ENCODE results near the gene KCNQ1.

Gene KCNQ1

DNA sequence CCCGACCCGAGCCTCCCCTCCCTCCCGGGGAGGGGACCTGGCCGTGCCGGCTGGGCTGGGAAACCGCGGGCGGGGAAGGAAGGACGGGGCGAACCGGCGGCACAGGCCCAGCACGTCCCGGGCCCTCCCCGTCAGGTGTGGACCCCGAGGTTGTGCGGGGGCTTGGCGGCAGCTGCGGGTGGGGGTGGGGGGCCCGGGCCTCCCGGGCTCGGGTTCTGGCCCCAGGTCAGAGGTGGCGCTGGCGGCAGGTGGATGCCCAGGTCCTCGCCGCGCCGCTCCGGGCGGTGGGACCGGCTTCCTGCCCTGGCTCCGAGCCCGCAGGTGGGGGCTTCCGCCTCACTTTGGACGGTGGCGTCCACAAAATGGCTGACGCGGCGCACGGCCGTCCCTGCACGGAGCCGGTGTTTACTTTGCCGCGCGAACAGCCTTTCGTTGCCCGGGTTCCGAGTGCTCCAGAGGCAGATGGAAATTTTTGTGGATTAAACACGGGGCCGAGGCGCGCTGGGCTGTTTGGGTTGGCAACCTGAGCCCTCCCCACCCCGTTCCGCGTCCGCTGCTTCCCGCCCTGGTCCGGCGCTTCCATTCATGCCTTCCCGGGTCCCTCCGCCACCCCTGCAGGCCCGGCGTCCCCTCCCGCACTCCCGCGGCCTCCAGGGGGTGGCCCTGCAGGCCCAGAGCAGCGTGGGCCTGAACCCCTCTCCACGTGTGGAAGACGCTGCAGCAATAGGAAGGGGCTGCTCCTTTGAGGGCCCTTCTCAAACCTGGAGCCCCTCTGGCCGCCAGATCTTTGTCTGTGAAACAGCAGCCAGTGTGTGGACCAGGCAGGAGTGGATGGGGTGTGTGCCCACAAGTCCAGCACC is 346.9 kb downstream of the KCNQ1 start:
- no peak for DNase-seq

DNA sequence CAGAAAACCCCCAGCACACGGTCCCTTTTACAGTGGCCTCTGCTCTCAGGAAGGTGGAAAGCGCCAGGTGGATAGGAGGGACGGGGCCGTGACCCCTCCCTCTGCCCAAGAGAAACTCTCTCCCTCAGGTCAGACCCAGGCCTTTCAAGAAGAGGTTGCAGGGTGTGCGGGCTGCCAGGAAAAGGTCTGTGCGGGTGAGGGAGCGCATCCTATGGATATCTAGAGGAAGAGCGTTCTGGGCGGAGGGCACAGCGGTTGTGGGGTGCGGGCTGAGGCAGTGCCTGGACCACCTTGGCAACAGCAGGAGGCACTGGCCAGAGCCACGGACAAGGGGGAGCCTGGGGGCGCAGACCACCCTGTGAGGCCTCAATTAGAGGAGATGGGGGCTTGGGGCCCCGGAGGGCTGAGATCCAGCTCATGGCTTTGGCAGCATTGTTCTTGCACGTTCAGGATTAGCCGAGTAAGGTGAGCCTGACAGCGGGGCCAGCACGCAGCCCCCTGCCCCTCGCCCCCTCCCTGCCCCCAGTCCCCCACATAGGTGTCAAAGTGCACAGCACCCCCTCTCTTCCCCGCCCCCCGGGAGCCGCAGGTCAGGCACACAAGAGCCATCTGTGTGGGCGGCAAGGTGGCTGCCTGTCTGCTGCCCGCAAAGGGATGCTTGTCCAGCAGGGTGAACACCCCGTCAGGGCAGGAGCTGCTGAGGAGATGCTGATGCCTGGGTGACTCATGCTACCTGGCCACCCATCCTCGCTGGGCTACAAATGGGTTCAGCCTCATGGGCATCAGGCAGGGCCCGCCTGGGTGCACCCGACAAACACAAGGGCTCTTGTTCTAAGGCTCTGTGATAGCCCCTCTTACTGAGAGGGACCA is 347.8 kb downstream of the KCNQ1 start:
- no peak for DNase-seq

DNA sequence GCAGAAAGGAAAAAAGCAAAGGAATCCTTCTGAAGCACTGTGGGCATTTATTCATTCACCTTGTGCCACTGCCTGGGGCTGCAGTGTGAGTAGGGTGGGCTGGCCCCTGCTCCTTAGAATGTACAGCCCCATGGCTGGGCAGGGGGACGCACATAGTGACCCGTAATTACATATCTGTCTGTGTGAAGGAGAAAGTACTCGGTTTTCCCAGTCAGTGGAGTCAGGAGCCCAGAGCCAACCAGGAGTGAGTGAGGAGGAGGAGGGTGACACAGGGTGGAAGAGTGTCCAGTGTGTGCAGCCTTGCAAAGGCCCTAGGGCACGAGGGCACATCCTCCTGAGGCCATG is 348.9 kb downstream of the KCNQ1 start:
- no peak for DNase-seq

DNA sequence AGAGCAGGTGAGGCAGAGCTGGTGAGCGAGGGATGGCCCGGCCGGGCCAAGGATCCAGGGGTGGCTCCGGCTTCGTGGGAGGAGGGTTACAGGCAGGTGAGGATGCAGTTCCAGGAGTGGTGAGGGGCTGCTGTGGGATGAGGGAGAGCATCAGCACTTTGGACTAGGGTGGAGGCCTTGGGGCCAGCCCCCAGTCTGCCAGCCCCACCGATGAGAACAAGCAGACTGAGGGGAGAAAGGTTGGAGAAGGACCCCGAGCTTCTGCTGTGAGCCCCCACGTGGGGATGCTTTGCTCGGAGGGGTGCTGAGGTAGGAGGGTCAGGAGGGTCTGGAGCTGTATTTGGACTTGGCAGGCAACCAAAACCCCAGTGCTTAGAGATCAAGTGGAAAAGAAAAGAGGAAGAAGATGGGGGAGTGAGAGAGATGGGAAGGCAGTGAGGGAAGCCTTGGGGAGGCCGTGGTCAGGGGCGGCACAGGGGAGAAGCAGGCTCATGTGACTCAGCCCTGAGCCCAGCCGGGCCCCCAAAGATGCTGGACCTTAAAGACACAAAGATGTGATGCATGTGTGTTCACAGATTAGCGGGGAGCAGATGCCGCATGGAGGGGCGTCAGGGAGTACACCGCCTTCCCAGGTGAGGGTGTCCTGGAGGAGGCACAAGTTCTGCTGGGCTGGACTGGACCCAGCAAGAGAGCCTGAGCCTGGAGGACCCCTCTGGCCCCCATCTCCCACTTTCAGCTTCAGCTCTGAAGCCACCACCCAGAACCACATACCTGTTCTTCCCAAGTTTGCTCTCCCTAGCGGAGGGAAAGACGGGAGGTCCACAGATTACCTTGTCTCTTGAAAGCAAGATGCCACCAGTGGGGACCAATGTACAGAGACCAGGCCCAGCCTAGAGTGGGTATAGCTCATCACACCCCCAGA is 349.5 kb downstream of the KCNQ1 start:
- no peak for DNase-seq

DNA sequence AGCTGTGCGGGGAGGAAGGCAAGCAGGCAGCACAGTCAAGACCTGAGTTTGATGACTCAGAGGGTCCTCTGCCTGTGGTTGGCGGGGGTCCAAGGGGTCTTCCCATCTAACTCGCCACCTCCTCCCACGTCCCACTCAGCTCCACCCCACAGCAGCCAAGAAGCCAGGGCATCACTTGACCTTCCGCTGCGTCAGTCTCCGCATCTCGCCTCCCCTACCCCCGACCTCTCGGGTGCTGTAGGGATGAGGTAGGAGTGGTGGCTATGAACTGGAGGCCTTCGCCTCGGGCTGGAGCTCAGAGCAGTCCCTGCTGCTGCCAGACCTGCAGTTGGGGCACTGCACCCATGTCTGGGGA is 350.1 kb downstream of the KCNQ1 start:
- no peak for DNase-seq

DNA sequence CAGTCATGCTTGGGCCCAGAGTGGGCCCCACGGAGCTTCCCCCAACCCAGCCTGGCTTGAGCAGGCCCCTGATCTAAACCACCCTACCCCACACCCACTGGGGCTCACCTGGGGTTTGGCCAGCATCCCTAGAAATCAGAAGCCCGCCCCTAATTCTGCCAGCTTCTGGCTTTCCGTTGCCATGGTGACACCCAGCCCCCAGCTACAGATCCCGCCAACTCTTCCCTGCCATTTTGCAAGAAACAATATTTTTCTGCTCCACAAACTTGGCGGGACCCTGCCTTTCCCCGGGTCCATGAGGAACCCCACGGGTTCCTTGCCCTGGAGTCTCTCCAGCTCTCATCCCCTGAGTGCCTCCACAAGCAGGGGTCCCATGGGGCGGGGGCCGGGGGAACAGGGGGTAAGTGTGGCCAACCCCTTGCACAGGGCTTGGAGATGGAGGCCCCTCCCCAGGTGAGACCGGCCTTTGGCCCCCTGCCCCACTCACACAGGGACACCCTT is 350.7 kb downstream of the KCNQ1 start:
- DNase-seq: no peak

DNA sequence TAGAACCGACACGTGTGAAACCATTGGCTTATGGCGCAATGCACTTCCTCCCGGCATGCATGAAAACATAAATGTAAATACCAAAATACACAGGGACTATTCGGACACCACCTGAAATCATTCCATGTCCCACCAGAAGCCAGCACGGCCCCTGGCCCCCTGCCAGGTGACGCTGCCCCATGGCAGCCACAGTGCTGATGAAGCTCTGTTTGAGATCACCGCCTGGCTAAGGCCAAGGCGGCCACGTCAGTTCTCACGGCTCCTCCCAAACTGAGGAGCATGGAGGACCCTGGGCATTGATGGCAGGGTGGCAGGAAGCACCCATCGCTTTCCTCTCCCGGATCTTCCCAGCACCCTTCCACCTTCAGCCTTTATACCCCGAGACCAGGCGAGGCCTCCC is 351.3 kb downstream of the KCNQ1 start:
- no peak for DNase-seq

DNA sequence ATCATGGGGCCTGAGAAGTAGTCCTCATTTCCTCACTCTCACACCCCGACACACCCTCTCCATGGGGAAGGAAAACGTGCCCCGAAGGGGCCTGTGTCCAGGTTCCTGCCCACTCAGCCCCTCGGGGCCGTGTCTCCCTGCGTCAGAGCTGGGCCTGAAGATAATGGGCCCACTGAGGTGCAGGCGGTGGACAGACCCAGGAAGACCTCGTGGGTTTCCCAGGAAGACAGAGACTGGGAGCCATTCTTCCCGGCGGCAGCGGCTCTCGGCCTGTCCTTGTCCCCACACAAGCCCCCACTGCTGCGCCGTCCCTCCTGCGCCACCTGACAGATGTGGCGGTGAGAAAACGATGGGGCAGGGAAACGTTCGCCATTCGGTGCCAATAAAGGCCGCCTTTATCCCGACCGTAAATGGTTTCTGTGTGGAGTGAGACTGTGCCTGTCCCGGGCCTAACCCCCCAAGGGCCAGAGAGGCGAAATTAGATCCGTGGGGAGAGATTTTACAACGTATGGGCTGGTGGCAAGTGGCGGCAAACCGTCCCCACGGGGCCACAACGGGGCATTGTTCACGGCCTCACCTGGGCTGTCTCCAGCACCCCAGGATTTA is 351.8 kb downstream of the KCNQ1 start:
- no peak for DNase-seq

DNA sequence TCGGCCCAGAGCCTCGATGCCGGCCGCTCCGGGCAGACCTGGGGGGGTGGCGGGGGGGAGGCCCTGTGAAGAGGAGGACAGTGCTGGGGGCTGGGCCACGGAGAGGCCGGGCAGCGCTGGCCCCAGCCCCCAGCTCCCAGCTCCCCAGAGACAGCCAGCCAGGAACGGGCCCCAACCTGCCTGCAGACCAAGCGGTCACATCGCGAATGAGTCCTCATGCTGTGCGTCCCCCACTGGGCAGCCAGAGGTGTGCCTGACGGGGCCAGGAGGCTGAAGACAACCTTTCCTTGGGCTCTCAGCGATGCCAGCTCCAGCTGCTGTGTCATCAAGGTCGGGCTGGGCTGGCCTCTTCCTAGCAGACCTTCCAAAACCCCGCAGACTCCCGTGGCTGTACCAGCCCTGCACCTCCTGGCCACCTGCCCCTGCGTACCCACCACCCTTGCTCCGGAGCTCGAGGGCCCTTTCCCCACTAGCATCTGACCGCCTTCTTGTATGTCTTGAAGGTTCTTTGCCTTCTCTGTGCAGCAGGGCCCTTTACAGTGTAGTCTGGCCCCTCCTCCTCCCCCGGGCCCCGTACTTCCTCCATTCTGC is 352.4 kb downstream of the KCNQ1 start:
- DNase-seq: no peak

DNA sequence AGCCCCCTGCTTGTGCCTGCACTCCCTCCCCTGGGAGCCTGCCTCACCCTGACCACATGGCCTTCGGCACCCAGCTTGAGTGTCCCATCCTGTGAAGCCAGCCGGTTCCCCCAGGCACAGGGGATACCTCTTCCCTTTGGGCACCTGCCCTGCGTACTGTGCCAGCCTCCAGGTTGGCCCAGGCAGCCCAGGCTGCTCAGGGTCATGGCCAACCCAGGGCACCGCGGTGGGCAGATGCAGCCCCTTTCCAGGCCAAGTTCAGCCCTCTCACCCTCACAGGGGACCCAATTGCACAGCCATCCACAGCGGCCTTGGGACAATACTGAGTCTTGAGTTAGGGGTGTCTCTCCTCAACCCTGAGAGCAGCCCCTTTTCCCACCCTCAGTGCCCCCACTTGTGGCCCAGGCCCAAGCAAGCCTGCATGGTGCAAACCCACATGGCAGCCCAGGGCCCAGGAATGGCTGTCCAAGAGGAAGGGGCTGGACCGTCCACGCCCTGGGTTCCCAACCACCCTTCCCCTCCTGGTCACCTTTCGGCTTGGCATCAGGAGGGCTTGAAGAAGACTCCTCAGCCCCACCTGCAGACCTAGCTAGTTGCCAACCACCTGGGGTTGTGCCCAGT is 353.0 kb downstream of the KCNQ1 start:
- DNase-seq: no peak

DNA sequence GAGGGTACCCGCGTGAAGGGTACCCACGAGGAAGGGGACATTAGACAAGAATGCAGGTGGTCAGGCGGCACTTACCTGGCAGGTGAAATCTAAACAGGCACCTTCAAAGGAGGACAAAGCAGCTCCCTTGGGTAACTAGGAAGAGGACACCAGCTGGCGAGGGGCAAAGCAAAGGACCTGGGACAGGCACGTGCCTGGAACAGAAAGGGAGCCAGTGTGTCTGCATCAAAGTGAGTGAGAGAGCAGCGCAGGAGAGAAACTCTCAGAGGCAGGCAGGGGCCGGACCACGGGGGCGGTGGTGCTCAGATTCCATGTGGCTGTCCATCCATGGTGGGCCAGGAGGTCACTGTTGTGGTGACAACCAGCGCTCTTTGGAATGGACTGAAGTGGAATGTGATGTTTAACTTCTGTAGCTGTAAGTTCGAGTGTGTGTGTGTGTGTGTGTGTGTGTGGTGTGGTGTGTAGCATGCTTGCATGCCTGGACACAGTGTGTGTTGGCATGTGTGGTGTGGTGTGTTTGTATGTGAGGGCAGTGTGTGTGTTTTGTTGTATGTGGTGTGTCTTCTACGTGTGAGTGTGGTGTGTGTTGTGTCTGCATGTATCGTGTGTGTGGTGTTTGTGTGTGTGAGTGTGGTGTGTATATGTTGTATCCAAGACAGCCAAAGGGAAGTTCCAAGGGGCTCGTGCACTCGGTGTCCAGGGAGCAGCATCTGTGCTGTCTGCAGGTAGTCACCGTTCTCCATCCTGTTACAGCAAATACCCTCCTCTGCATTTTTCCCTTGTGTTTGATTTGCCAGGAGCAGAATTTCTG is 354.3 kb downstream of the KCNQ1 start:
- no peak for DNase-seq

DNA sequence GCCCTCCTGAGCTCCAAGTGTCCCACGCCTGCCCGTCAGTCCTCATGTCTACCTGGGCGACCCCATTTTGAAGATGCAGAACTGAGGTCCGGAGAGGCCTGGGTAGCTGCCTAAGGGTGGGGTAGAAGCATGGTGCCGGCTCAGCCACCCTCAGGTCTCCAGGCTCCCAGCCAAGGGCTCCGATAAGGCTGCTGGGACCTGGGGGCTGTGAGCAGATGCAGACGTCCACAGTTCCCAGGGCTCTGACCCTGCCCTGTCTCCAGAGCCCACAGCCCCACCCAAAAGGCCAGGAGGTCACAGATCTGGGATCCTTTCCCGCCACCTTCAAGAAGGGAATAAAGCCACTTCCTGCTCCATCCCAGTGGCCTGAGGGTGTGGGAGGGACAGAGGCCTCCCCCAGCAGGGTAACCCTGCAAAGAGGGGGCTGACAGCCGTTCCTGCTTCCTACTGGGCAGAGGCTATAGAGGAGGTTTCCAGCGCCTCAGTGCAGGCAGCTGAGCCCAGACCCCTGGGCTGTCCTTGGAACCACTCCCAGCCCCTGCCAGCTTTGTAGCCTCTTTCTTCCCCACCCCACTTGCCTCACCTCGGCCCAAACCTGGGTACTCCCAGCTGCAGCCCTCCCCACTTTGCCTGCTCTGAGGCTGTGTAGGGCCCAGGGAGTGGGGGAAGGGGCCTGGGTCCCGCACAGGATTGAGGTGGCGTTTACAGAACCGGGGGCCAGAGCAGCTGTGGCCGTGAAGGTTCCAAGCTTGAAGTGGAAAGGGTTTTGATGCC is 355.3 kb downstream of the KCNQ1 start:
- DNase-seq: no peak

DNA sequence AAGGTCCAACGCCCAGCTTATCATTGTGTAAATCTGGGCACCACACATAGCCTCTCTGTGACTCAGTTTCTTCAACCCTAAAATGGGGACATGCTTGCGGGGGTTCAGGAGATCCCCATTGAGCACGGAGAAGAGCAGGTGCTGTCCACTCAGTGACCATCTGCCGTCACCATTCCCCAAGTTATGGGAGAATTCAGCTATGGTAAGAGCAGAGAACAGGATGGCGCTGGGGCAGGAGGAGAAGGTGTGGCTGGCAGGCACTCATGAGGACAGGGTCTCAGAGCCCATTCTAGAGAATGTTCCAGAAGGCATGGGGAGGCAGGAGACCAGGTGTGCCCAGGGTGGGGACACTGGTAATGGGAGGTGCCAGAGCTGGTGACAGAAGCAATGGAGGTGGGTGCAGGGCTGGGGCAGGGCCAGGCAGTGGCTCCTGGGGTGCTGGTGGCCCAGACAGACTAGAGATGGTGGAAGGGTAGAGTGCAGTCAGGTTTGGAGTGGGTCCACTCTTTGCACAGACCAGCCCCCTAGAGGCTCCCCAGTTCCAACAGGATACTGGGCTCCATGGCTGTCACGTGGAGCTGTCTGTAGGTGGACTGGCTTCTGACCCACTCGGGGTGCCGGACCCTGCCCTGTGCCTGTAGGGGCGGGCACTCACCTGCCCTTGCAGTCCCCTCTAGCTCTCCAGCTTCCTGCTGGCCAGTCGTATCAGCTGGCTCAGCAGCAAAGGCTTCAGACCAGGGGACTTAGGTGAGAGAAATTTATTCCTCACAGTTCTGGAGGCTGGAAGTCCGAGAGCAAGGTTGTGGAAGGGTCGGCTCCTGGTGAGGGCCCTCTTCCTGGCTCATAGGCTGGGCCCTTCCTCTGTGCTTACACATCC is 356.1 kb downstream of the KCNQ1 start:
- no peak for DNase-seq

DNA sequence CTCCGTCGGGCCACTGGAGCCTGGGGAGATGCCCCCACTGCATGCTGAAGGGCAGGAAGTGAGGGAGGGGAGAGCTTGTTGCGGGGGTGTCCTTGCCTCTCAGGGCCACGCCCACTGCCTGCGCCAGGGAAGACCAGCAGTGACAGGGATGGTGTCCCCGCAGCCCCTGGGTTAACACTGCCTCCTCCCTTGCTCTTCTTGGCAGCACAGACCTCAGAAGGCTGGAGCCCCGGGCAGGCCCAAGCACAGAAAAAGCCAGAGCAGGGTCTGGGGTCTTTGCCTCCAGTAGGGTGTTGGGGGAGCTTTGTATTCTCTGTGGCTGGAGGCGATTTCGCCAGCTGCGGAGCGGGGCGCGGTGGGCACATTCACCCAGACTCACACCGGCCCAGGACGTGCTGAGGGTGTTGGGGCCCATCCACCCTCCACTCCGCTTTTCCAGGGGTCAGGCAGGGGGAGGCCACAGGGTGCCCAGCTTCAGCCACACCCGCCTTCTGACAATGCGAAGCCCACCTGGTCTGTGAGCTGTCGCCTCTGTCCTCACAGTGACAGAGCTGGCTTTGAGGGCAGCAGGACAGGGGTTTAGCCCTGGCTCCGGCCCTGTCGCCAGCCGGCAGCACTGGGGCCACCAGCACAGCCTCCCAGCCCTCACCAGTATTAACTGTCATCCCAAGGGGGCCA is 357.0 kb downstream of the KCNQ1 start:
- no peak for DNase-seq

DNA sequence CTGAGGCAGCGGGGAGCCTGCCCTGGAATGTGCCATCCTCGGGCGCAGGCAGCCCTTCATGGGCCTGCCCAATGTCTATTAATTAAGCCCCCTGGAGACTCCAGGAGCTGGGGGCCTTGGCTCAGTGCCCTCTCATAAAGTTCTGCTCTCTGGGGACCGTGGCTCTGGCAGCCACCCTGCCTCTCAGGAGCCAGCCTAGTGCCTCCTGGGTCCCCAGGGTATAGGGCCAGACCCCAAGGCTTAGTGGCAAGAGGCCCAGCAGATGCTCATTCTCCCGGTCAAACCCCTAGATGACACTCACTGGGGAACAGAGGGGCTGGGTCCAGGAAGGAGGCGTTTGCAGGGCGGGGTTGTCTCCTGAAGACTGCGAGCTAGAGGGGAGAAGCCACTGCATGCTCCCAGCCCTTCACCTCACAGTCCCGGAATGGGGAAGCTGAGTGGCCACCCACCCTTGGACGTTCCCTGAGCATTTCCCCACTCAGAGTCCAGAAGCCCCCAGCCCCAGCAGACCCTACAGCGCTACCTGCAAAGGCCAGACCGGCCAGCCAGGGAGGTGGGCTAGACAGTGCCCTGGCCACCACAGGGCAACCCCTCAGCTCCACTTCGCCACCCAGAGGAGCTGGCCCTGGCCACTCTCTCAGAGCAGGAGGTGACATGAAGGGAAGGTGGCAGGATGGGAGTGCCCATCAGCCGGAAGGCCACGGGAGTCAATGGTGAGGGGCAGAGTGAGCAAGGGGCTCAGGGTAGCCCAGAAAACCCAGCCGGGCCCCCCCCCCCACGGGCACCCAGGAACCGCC is 357.8 kb downstream of the KCNQ1 start:
- DNase-seq: no peak

DNA sequence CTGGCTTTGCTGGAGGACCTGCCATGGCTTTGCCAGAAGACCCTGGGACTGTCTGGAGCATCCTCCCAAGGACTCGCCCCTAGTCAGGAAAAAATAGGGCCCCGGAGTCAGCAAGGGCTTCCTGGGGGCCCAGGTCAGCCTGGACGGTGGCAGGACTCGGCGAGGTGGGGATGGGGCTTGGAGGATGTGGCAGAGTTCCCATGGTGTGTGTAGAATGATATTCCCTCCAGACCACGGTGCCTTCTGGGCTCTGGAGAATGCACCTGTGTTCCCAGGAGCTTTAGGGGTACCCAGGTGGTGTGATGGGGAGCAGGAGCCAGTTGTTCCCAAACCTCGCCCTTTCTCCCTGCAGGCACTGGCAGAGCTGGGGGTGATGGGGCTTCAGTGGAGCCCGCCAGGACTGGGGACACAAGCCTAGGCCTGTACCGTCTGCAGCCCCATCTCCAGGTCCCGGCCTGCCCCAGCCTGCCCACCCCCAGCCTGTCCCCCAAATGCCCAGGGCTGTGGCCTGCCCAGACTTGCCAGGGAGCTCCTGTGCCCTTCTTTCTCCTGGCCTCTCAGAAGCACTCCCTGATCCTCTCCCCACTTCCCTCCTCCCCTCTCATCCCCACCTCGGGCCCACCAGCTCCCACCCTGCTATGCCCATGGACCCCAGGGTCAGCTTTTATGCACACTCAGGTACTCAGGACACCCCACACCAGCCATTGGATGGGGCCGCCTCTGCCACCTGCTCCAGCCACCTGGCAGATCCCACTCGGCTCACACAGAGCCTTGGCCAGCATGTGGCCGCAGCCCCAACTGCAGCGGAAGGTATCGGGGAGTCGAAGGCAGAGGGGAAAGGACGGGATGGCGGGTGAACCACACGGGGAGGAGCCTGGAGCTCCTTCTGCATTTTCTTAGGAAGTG is 358.6 kb downstream of the KCNQ1 start:
- no peak for DNase-seq

Measured in activated gamma-delta T cell (primary cell).